HL-60 (cell line): ENCODE measurements around the gene CHN1.

Source experiments
- POLR2AphosphoS5 ChIP-seq: IDR thresholded peaks from 2 replicates; pipeline ENCODE4 v1.6.1; 2012; ENCODE audit warnings: low read depth
- TF ChIP-seq, protein P1 (sequence below): IDR thresholded peaks from one replicate; pipeline ENCODE4 v1.5.1; 2011; ENCODE audit warnings: low read length, control low read depth, inconsistent platforms; ENCODE audit not compliant: insufficient read depth

DNA sequence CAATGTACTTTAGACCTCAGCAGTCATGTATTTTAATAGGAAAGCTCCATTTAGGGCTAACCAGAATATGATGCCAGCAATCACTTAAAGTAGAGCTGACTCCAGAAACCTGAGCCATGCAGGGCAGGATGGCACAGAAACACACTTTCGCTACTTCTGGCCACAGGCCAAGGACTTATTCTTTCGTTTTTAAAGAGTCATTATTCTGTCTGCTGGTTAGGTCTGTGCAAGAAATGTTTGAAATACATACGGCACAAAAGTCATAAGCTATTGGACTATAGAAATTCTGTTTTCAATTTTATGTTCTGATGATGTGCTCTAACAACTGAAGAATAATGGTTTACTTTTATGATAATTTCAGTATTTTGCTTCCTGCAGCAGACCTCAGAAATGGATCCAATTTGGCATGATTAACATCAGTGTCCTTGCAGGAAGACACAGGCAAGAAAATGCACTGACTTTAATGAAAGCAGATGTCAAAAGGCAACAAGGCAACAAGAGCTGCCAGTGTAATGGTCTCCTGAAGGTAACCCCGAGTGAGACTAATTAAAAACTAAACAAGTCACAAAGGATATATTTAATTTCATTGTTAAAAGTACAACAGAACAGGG, 126.5 kb downstream of the CHN1 start:
- no peak for TF ChIP-seq POLR2AphosphoS5
- TF ChIP-seq, protein P1, sequence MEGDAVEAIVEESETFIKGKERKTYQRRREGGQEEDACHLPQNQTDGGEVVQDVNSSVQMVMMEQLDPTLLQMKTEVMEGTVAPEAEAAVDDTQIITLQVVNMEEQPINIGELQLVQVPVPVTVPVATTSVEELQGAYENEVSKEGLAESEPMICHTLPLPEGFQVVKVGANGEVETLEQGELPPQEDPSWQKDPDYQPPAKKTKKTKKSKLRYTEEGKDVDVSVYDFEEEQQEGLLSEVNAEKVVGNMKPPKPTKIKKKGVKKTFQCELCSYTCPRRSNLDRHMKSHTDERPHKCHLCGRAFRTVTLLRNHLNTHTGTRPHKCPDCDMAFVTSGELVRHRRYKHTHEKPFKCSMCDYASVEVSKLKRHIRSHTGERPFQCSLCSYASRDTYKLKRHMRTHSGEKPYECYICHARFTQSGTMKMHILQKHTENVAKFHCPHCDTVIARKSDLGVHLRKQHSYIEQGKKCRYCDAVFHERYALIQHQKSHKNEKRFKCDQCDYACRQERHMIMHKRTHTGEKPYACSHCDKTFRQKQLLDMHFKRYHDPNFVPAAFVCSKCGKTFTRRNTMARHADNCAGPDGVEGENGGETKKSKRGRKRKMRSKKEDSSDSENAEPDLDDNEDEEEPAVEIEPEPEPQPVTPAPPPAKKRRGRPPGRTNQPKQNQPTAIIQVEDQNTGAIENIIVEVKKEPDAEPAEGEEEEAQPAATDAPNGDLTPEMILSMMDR: no peak
